H9 (cell line): ENCODE measurements around the gene CDNF. TPM values are rescaled to one million over a fixed set of nuclear protein-coding genes. Genes with fewer than 3 reads are reported as not detected.

Source experiments
- DNase-seq: peaks from one replicate; pipeline ENCODE4 v3.0.0-alpha.2; 2017
- H2AFZ ChIP-seq: one replicate; pipeline ENCODE4 v1.6.1; 2013; ENCODE audit warnings: mild to moderate bottlenecking, low read length, control low read depth, moderate library complexity
- H2AK5ac ChIP-seq: 2 replicates; pipeline ENCODE4 v1.6.1; 2013; ENCODE audit warnings: low read length, control low read depth, mixed read lengths; ENCODE audit not compliant: insufficient read length
- H2BK120ac ChIP-seq: one replicate; pipeline ENCODE4 v1.6.1; 2013; ENCODE audit warnings: low read depth, mild to moderate bottlenecking, low read length, control low read depth, inconsistent platforms; ENCODE audit not compliant: poor library complexity, severe bottlenecking
- H2BK12ac ChIP-seq: 2 replicates; pipeline ENCODE4 v1.6.1; 2013; ENCODE audit warnings: low read length, control low read depth, mixed read lengths, low read depth; ENCODE audit not compliant: insufficient read length
- H2BK15ac ChIP-seq: 2 replicates; pipeline ENCODE4 v1.6.1; 2013; ENCODE audit warnings: low read depth, low read length, control low read depth
- H2BK20ac ChIP-seq: one replicate; pipeline ENCODE4 v1.6.1; 2013; ENCODE audit warnings: low read depth, mild to moderate bottlenecking, low read length, control low read depth, inconsistent platforms; ENCODE audit not compliant: poor library complexity, severe bottlenecking
- H2BK5ac ChIP-seq: 2 replicates; pipeline ENCODE4 v1.6.1; 2013; ENCODE audit warnings: low read length, control low read depth, mixed read lengths; ENCODE audit not compliant: insufficient read length
- H3K14ac ChIP-seq: 2 replicates; pipeline ENCODE4 v1.6.1; 2013; ENCODE audit warnings: low read length, control low read depth; ENCODE audit not compliant: insufficient read depth
- H3K18ac ChIP-seq: 2 replicates; pipeline ENCODE4 v1.6.1; 2013; ENCODE audit warnings: low read depth, mild to moderate bottlenecking, mixed read lengths, low read length, control low read depth; ENCODE audit not compliant: insufficient read length
- H3K23ac ChIP-seq: 2 replicates; pipeline ENCODE4 v1.6.1; 2013; ENCODE audit warnings: low read length, control low read depth, mixed read lengths, low read depth; ENCODE audit not compliant: insufficient read length
- H3K23me2 ChIP-seq: 2 replicates; pipeline ENCODE4 v1.6.1; 2013; ENCODE audit warnings: low read depth, mild to moderate bottlenecking, mixed read lengths, low read length, control low read depth; ENCODE audit not compliant: insufficient read length, poor library complexity, severe bottlenecking
- H3K27ac ChIP-seq: 2 replicates; pipeline ENCODE4 v1.5.1; 2013; ENCODE audit warnings: low read length, control low read depth, mixed read lengths, low read depth; ENCODE audit not compliant: insufficient read length
- H3K27me3 ChIP-seq: 2 replicates; pipeline ENCODE4 v1.6.1; 2013; ENCODE audit warnings: low read length, control low read depth, inconsistent platforms; ENCODE audit not compliant: insufficient read depth
- H3K4ac ChIP-seq: 2 replicates; pipeline ENCODE4 v1.6.1; 2013; ENCODE audit warnings: low read depth, mild to moderate bottlenecking, control low read depth, inconsistent platforms, low read length, moderate library complexity
- H3K4me1 ChIP-seq: 2 replicates; pipeline ENCODE4 v1.6.1; 2013; ENCODE audit warnings: low read length, control low read depth, inconsistent platforms; ENCODE audit not compliant: insufficient read depth
- H3K4me2 ChIP-seq: 2 replicates; pipeline ENCODE4 v1.6.1; 2013; ENCODE audit warnings: low read length, control low read depth, mixed read lengths; ENCODE audit not compliant: insufficient read length, insufficient read depth
- H3K56ac ChIP-seq: 2 replicates; pipeline ENCODE4 v1.6.1; 2013; ENCODE audit warnings: low read depth, mild to moderate bottlenecking, mixed read lengths, low read length, control low read depth; ENCODE audit not compliant: insufficient read length
- H3K79me1 ChIP-seq: 2 replicates; pipeline ENCODE4 v1.6.1; 2013; ENCODE audit warnings: low read depth, mild to moderate bottlenecking, moderate library complexity, low read length, control low read depth, inconsistent platforms; ENCODE audit not compliant: insufficient read depth, poor library complexity, severe bottlenecking
- H3K79me2 ChIP-seq: 2 replicates; pipeline ENCODE4 v1.6.1; 2013; ENCODE audit warnings: low read length, control low read depth, inconsistent platforms; ENCODE audit not compliant: insufficient read depth
- H3K9ac ChIP-seq: 2 replicates; pipeline ENCODE4 v1.6.1; 2013; ENCODE audit warnings: low read length, control low read depth, mixed read lengths; ENCODE audit not compliant: insufficient read length; ENCODE audit errors: extremely low read depth
- H3K9me3 ChIP-seq: one replicate; pipeline ENCODE4 v1.6.1; 2013; ENCODE audit warnings: low read depth, low read length, inconsistent platforms; ENCODE audit not compliant: control insufficient read depth
- H3T11ph ChIP-seq: one replicate; pipeline ENCODE4 v1.6.1; 2013; ENCODE audit warnings: mild to moderate bottlenecking, low read length, control low read depth, inconsistent platforms
- H4K20me1 ChIP-seq: one replicate; pipeline ENCODE4 v1.6.1; 2013; ENCODE audit not compliant: control insufficient read depth, insufficient read length, insufficient read depth
- H4K5ac ChIP-seq: 2 replicates; pipeline ENCODE4 v1.6.1; 2013; ENCODE audit warnings: low read depth, mild to moderate bottlenecking, mixed read lengths, low read length, control low read depth; ENCODE audit not compliant: insufficient read length
- H4K8ac ChIP-seq: replicated peaks from 2 replicates; pipeline ENCODE4 v1.6.1; 2013; ENCODE audit warnings: low read length, control low read depth, mixed read lengths, low read depth; ENCODE audit not compliant: insufficient read length
- H4K91ac ChIP-seq: 2 replicates; pipeline ENCODE4 v1.6.1; 2013; ENCODE audit warnings: low read depth, mild to moderate bottlenecking, moderate library complexity, mixed read lengths, low read length, control low read depth; ENCODE audit not compliant: insufficient read length
- H3K27ac Mint-ChIP-seq, 3 experiments: 2 replicates in 2 of 3; 3 replicates in 1 of 3; pipeline ENCODE4 v1.8.0; 2020 to 2021; ENCODE audit warnings: mixed read lengths in 3 of 3, mild to moderate bottlenecking in 1 of 3, moderate library complexity in 1 of 3
- H3K27me3 Mint-ChIP-seq: 2 replicates; pipeline ENCODE4 v1.8.0; 2021; ENCODE audit warnings: low read depth, mild to moderate bottlenecking, moderate library complexity, mixed read lengths
- H3K36me3 Mint-ChIP-seq, 3 experiments: 2 replicates in 2 of 3; 3 replicates in 1 of 3; pipeline ENCODE4 v1.8.0; 2020 to 2021; ENCODE audit warnings: low read depth in 3 of 3, mixed read lengths in 3 of 3; ENCODE audit not compliant: insufficient read depth in 1 of 3
- H3K4me1 Mint-ChIP-seq, 2 experiments: 2 replicates each; pipeline ENCODE4 v1.8.0; 2020; ENCODE audit warnings: mixed read lengths in 2 of 2
- H3K4me3 Mint-ChIP-seq, 2 experiments: 2 replicates in 1 of 2; 3 replicates in 1 of 2; pipeline ENCODE4 v1.8.0; 2020 to 2021; ENCODE audit warnings: mild to moderate bottlenecking in 2 of 2, mixed read lengths in 2 of 2, moderate library complexity in 1 of 2
- H3K9me3 Mint-ChIP-seq, 2 experiments: 2 replicates in 1 of 2; 3 replicates in 1 of 2; pipeline ENCODE4 v1.8.0; 2020; ENCODE audit warnings: mild to moderate bottlenecking in 2 of 2, mixed read lengths in 2 of 2, moderate library complexity in 1 of 2
- WGBS: extraction: QIAGEN DNeasy Blood & Tissue Kit; methylation state at CpG from one replicate; pipeline ENCODE4 v1.1.7; 2013; ENCODE audit warnings: missing lambda C conversion rate, low lambda C conversion rate, mixed read lengths; ENCODE audit not compliant: insufficient read length; ENCODE audit errors: extremely low coverage; 5-methylcytosine and 5-hydroxymethylcytosine counted together
- total RNA-seq: library from RNA; stranded (reverse); gene quantifications from 2 replicates; pipeline ENCODE4 v1.2.1, GENCODE V29; 2021
- TF ChIP-seq, protein P1 (sequence below): fragments of 200-600 bp; sonication (generic); conservative IDR thresholded peaks from 3 replicates; pipeline ENCODE4 v1.8.0; 2021; ENCODE audit warnings: antibody characterized with exemption, mild to moderate bottlenecking

Gene CDNF
- total RNA-seq, 1 experiment from 2014 or later = 1.3 TPM

DNA sequence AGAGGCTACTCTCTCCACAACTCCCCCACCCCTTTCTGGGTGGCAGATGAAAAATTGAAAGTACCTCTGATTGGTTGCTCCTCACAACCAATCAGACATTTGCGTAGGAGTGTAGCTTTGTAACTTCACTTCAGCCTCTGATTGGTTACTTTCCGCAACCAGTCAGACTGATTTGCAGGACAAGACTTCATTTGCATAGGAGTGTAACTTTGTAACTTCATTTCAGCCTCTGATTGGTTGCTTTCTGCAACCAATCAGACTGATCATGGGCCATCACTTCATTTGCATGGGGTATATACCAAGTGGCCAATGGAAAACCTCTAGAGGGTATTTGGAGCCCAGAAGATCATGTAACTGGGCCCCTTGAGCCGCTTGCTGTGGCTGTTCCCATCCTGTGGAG, 25.6 kb downstream of the CDNF start:
- no peak overlapping the region for H4K8ac ChIP-seq
- no peaks in the 10 kb centered on the region for H3K36me3 Mint-ChIP-seq
- DNase-seq = peak; percentile 27
- H3K79me2 ChIP-seq = no peaks in the 10 kb centered on the region
- H3K23ac ChIP-seq = no peak overlapping the region
- H2BK5ac ChIP-seq = no peak overlapping the region
- no peak overlapping the region for H4K91ac ChIP-seq
- H3K4ac ChIP-seq = no peak overlapping the region
- WGBS = no CpG with 5 or more reads among the region's 3 CpGs
- no peaks in the 10 kb centered on the region; the same call in 1 of the 2 replicates for H3K27me3 Mint-ChIP-seq
- H3K9ac ChIP-seq = no peak overlapping the region
- no peak overlapping the region for H2BK20ac ChIP-seq
- H2AK5ac ChIP-seq = no peak overlapping the region
- no peak overlapping the region for H3T11ph ChIP-seq
- TF ChIP-seq, protein P1, sequence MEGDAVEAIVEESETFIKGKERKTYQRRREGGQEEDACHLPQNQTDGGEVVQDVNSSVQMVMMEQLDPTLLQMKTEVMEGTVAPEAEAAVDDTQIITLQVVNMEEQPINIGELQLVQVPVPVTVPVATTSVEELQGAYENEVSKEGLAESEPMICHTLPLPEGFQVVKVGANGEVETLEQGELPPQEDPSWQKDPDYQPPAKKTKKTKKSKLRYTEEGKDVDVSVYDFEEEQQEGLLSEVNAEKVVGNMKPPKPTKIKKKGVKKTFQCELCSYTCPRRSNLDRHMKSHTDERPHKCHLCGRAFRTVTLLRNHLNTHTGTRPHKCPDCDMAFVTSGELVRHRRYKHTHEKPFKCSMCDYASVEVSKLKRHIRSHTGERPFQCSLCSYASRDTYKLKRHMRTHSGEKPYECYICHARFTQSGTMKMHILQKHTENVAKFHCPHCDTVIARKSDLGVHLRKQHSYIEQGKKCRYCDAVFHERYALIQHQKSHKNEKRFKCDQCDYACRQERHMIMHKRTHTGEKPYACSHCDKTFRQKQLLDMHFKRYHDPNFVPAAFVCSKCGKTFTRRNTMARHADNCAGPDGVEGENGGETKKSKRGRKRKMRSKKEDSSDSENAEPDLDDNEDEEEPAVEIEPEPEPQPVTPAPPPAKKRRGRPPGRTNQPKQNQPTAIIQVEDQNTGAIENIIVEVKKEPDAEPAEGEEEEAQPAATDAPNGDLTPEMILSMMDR = no peak
- no peaks in the 10 kb centered on the region for H3K9me3 ChIP-seq
- H3K27ac ChIP-seq = no peak overlapping the region
- no peak overlapping the region for H2BK12ac ChIP-seq
- H3K79me1 ChIP-seq = no peaks in the 10 kb centered on the region
- H2AFZ ChIP-seq = no peak overlapping the region
- H3K27me3 ChIP-seq = no peaks in the 10 kb centered on the region
- no peak overlapping the region for H4K5ac ChIP-seq
- H3K4me3 Mint-ChIP-seq = no peak overlapping the region
- H3K27ac Mint-ChIP-seq = no peak overlapping the region
- no peak overlapping the region for H3K56ac ChIP-seq
- no peaks in the 10 kb centered on the region; a peak in 1 of 5 replicates for H3K9me3 Mint-ChIP-seq
- no peak overlapping the region for H3K18ac ChIP-seq
- peaks cover 9 to 15% of the 10 kb centered on the region in 2 experiments for H3K4me1 Mint-ChIP-seq
- no peaks in the 10 kb centered on the region for H3K4me1 ChIP-seq
- H3K23me2 ChIP-seq = no peaks in the 10 kb centered on the region
- no peak overlapping the region for H3K4me2 ChIP-seq
- H2BK120ac ChIP-seq = no peak overlapping the region
- H3K14ac ChIP-seq = no peak overlapping the region
- no peaks in the 10 kb centered on the region for H4K20me1 ChIP-seq
- H2BK15ac ChIP-seq = no peak overlapping the region
